ENCODE data around the gene MICA. TPM values are rescaled to one million over a fixed set of nuclear protein-coding genes. Genes with fewer than 3 reads are reported as not detected.
"Not testable (repeated sequence)": the region's sequence is repeated elsewhere in the genome, so short reads cannot be mapped to it uniquely, and the experiment has no call there.

MICA gene
- polyA plus RNA-seq, 3 donors: 5.6 to 16.5 (median 6.9) TPM

- Histone ChIP-seq H3K9ac (ENCODE audit: insufficient read depth, low read length, poor library complexity, severe bottlenecking) (no peak overlapping the region), H3K9me3 (replicated peaks in 1 of 2; ENCODE audit: control insufficient read depth in 1 of 2, insufficient read depth in 1 of 2, low read length in 2 of 2) (peaks cover 4 to 13% of the 10 kb centered on the region in 2 donors), H3K36me3 (replicated peaks in 1 of 2; ENCODE audit: control insufficient read depth in 1 of 2, insufficient read depth in 2 of 2, low read length in 2 of 2) (no peaks in the 10 kb centered on the region), H3K27me3 (ENCODE audit: control insufficient read depth in 2 of 2, insufficient read depth in 2 of 2, low read length in 2 of 2) (peaks cover 2 to 5% of the 10 kb centered on the region in 2 donors), H3K4me3 (replicated peaks in 1 of 3; ENCODE audit: low read depth in 2 of 3, low read length in 3 of 3) (no peak overlapping the region), H3K27ac (ENCODE audit: low read depth in 1 of 2, low read length in 2 of 2) (peak overlapping the region in 1 of 2 donors; percentile 52), H4K20me1 (ENCODE audit: insufficient read depth, low read length) (no peaks in the 10 kb centered on the region), H3K4me1 (ENCODE audit: control insufficient read depth in 1 of 2, insufficient read depth in 2 of 2, low read length in 2 of 2) (peaks cover 0 to 4% of the 10 kb centered on the region in 2 donors), H2AFZ (ENCODE audit: insufficient read depth, low read depth, low read length, poor library complexity, severe bottlenecking) (no peak overlapping the region), H3K79me2 (ENCODE audit: insufficient read depth, low read length) (no peaks in the 10 kb centered on the region), H3K4me2 (replicated peaks; ENCODE audit: extremely low read depth, low read length, poor library complexity, severe bottlenecking) (no peak overlapping the region)
- H3K4me1 Mint-ChIP-seq: peaks cover 7% of the 10 kb centered on the region
- WGBS (ENCODE audit: insufficient coverage): 10% methylated on average over 1 of the region's 2 CpGs
- H3K9me3 Mint-ChIP-seq: peaks cover 0 to 34% (median 18%) of the 10 kb centered on the region in 7 donors
- H3K27me3 Mint-ChIP-seq (ENCODE audit: low read depth in 3 of 3): peaks cover 0 to 8% (median 1%) of the 10 kb centered on the region in 3 donors
- H3K27ac Mint-ChIP-seq: peak overlapping the region; percentile 1 to 85 (median 74)
- TF ChIP-seq, protein P1, sequence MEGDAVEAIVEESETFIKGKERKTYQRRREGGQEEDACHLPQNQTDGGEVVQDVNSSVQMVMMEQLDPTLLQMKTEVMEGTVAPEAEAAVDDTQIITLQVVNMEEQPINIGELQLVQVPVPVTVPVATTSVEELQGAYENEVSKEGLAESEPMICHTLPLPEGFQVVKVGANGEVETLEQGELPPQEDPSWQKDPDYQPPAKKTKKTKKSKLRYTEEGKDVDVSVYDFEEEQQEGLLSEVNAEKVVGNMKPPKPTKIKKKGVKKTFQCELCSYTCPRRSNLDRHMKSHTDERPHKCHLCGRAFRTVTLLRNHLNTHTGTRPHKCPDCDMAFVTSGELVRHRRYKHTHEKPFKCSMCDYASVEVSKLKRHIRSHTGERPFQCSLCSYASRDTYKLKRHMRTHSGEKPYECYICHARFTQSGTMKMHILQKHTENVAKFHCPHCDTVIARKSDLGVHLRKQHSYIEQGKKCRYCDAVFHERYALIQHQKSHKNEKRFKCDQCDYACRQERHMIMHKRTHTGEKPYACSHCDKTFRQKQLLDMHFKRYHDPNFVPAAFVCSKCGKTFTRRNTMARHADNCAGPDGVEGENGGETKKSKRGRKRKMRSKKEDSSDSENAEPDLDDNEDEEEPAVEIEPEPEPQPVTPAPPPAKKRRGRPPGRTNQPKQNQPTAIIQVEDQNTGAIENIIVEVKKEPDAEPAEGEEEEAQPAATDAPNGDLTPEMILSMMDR (IDR thresholded peaks at IDR 0.05): no peak
- intact Hi-C loops (cut with micrococcal nuclease): no loop called here
- H3K36me3 Mint-ChIP-seq: no peaks in the 10 kb centered on the region
- DNase-seq: peak; percentile 71 to 92 (median 74)
- H3K4me3 Mint-ChIP-seq: no peak overlapping the region
Measured at GRCh38 chr6:31453259-31453658, 49.9 kb downstream of the MICA start.

DNA sequence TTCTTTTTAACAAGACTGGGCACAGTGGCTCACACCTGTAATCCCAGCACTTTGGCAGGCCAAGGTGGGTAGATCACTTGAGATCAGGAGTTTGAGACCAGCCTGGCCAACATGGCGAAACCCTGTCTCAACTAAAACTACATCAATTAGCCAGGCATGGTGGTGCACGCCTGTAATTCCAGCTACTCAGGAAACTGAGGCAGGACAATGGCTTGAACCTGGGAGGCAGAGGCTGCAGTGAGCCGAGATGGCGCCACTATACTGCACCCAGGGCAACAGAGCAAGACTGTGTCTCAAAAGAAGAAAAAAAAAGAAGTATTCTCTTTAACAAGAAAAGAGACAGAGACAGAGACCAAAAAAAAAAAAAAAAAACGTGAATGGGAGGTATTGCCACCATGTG lies 56.5 kb downstream of the MICA start:
- intact Hi-C loops (cut with micrococcal nuclease); H3K4me2 ChIP-seq (replicated peaks; ENCODE audit: extremely low read depth, low read length, poor library complexity, severe bottlenecking); H3K27me3 ChIP-seq (ENCODE audit: control insufficient read depth in 2 of 2, insufficient read depth in 2 of 2, low read length in 2 of 2); H3K4me3 Mint-ChIP-seq; H2AFZ ChIP-seq (ENCODE audit: insufficient read depth, low read depth, low read length, poor library complexity, severe bottlenecking); H3K36me3 ChIP-seq (replicated peaks in 1 of 2; ENCODE audit: control insufficient read depth in 1 of 2, insufficient read depth in 2 of 2, low read length in 2 of 2); H3K9ac ChIP-seq (ENCODE audit: insufficient read depth, low read length, poor library complexity, severe bottlenecking); H3K9me3 ChIP-seq (replicated peaks in 1 of 2; ENCODE audit: control insufficient read depth in 1 of 2, insufficient read depth in 1 of 2, low read length in 2 of 2); H3K27ac ChIP-seq (ENCODE audit: low read depth in 1 of 2, low read length in 2 of 2); DNase-seq; H3K4me3 ChIP-seq (replicated peaks in 1 of 3; ENCODE audit: low read depth in 2 of 3, low read length in 3 of 3); H3K27me3 Mint-ChIP-seq (ENCODE audit: low read depth in 3 of 3); H3K27ac Mint-ChIP-seq; H3K9me3 Mint-ChIP-seq: not testable (repeated sequence)
- H3K4me1 Mint-ChIP-seq: peaks cover 24% of the 10 kb centered on the region
- H4K20me1 ChIP-seq (ENCODE audit: insufficient read depth, low read length): peaks cover 14% of the 10 kb centered on the region
- peaks cover 11 to 12% of the 10 kb centered on the region in 2 donors for H3K36me3 Mint-ChIP-seq
- peaks cover 29% of the 10 kb centered on the region for H3K79me2 ChIP-seq (ENCODE audit: insufficient read depth, low read length)
- peaks cover 22 to 24% of the 10 kb centered on the region in 2 donors for H3K4me1 ChIP-seq (ENCODE audit: control insufficient read depth in 1 of 2, insufficient read depth in 2 of 2, low read length in 2 of 2)
- WGBS (ENCODE audit: insufficient coverage): 100% methylated on average over 1 of the region's 5 CpGs
